ENCODE measurements around the gene AQP5.
A peak's percentile ranks its signal among the peaks of the same experiment; 100 is the strongest.

The AQP5 gene

GRCh38 chr12:49966511-49967041 lies 4.9 kb downstream of the AQP5 start:
- no peak for DNase-seq

GRCh38 chr12:49967042-49967776 lies 5.5 kb downstream of the AQP5 start:
- DNase-seq, result peak; percentile 91

- no peak for DNase-seq
Observed at GRCh38 chr12:49967777-49968250, 6.1 kb downstream of the AQP5 start.

- DNase-seq, result no peak
Observed at GRCh38 chr12:49968471-49968870, 6.8 kb downstream of the AQP5 start.

GRCh38 chr12:49969027-49969426 lies 7.4 kb downstream of the AQP5 start:
- DNase-seq, result no peak

- no peak for DNase-seq
Observed at GRCh38 chr12:49969651-49970429, 8.2 kb downstream of the AQP5 start.

- no peak for DNase-seq
Observed at GRCh38 chr12:49970658-49971057, 9.0 kb downstream of the AQP5 start.

GRCh38 chr12:49971141-49971540 lies 9.5 kb downstream of the AQP5 start:
- no peak for DNase-seq

GRCh38 chr12:49972129-49972528 lies 10.5 kb downstream of the AQP5 start:
- DNase-seq, result no peak

- DNase-seq, result no peak
Observed at GRCh38 chr12:49972641-49973360, 11.1 kb downstream of the AQP5 start, which contains the start of gene AQP6. AQP6 (plus strand) TSS chr12:49972947; CDS start chr12:49973174, 227 bp downstream.

GRCh38 chr12:49973361-49973830 lies 11.7 kb downstream of the AQP5 start:
- no peak for DNase-seq

- no peak for DNase-seq
Observed at GRCh38 chr12:49974231-49974675, 12.6 kb downstream of the AQP5 start.

GRCh38 chr12:49974677-49975317 lies 13.1 kb downstream of the AQP5 start:
- DNase-seq, result no peak

- no peak for DNase-seq
Observed at GRCh38 chr12:49975318-49975761, 13.7 kb downstream of the AQP5 start.

- no peak for DNase-seq
Observed at GRCh38 chr12:49976557-49976956, 14.9 kb downstream of the AQP5 start.

GRCh38 chr12:49978125-49978524 lies 16.5 kb downstream of the AQP5 start:
- DNase-seq, result no peak

- DNase-seq, result no peak
Observed at GRCh38 chr12:49979016-49979586, 17.4 kb downstream of the AQP5 start.

- DNase-seq, result no peak
Observed at GRCh38 chr12:49979791-49980190, 18.1 kb downstream of the AQP5 start.

- no peak for DNase-seq
Observed at GRCh38 chr12:49980501-49981349, 19.1 kb downstream of the AQP5 start.

GRCh38 chr12:49982246-49983087 lies 20.8 kb downstream of the AQP5 start:
- DNase-seq, result no peak
